NCI-H748 treated with DMSO at 0.1 percent for 48 hours (cell line): ENCODE measurements around the gene GRB7.
"Not testable (repeated sequence)": the region's sequence is repeated elsewhere in the genome, so short reads cannot be mapped to it uniquely, and the experiment has no call there.

Source experiments
- DNase-seq: peaks from one replicate; lab custom pipeline; 2025; lab: John Stamatoyannopoulos, UW

Gene GRB7

GRCh38 chr17:39737760-39738567, at the start of gene GRB7:
TSS of gene GRB7 (plus strand) at chr17:39737938. CDS start at chr17:39742302, 4,364 bp downstream.
- peak; percentile 80 for DNase-seq

- no peak for DNase-seq
Measured at GRCh38 chr17:39688475-39688835, 49.3 kb upstream of the GRB7 start.

- no peak for DNase-seq
Measured at GRCh38 chr17:39688945-39689344, 48.8 kb upstream of the GRB7 start.

GRCh38 chr17:39694593-39694992, 43.1 kb upstream of the GRB7 start:
- DNase-seq = no peak

GRCh38 chr17:39695089-39695474, 42.7 kb upstream of the GRB7 start:
- DNase-seq = no peak

- DNase-seq = no peak
Measured at GRCh38 chr17:39696731-39697130, 41.0 kb upstream of the GRB7 start.

GRCh38 chr17:39697961-39698360, 39.8 kb upstream of the GRB7 start:
- DNase-seq = no peak

- not testable (repeated sequence) for DNase-seq
Measured at GRCh38 chr17:39699157-39699817, 38.5 kb upstream of the GRB7 start.

- no peak for DNase-seq
Measured at GRCh38 chr17:39699818-39700147, 38.0 kb upstream of the GRB7 start, which contains the start of gene ERBB2. TSS of gene ERBB2 (plus strand) at chr17:39700064. CDS start at chr17:39700239, 175 bp downstream.

GRCh38 chr17:39700148-39700987, 37.4 kb upstream of the GRB7 start:
- DNase-seq = no peak

- DNase-seq = no peak
Measured at GRCh38 chr17:39701012-39701783, 36.5 kb upstream of the GRB7 start.

- DNase-seq = no peak
Measured at GRCh38 chr17:39701784-39702422, 35.8 kb upstream of the GRB7 start.

GRCh38 chr17:39702901-39703893, 34.5 kb upstream of the GRB7 start:
- DNase-seq = no peak

- no peak for DNase-seq
Measured at GRCh38 chr17:39703913-39704312, 33.8 kb upstream of the GRB7 start.

- DNase-seq = no peak
Measured at GRCh38 chr17:39704821-39705551, 32.8 kb upstream of the GRB7 start.

- no peak for DNase-seq
Measured at GRCh38 chr17:39705786-39706348, 31.9 kb upstream of the GRB7 start.

GRCh38 chr17:39706383-39706782, 31.4 kb upstream of the GRB7 start:
- DNase-seq = no peak

GRCh38 chr17:39706921-39707337, 30.8 kb upstream of the GRB7 start:
- DNase-seq = no peak
